ENCODE measurements around the gene TTYH3. TPM values are rescaled to one million over a fixed set of nuclear protein-coding genes. Genes with fewer than 3 reads are reported as not detected.
A peak's percentile ranks its signal among the peaks of the same experiment; 100 is the strongest.

TTYH3 gene
- total RNA-seq, 1 donor from 2014 or later, result 15.8 TPM

DNA sequence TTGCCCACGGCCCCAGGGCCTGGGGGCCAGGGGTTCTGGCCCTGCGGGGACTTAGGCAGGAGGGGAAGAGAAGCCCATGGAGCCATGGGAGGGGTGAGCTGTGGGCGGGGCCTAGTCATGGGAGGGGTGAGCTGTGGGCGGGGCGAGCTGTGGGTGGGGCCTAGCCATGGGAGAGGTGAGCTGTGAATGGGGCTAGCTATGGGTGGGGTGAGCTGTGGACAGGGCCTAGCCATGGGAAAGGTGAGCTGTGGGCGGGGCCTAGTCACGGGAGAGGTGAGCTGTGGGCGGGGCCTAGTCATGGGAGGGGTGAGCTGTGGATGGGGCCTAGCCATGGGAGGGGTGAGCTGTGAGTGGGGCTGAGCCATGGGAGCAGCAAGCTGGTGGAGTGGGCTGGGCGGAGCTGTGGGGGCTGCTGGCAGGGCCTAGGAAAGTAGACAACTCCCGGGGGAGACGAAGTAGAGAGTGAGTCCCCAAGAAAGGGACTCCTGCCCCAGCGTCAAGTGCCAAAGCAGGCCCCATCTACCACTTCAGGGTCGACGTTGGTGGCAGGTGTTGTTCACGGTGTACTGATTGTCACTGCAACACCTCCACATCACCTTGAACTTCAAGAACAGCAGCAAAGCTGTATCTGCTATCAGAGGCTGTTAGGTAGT, 19.2 kb upstream of the TTYH3 start:
- DNase-seq (ENCODE audit: missing footprints) (no peak), ATAC-seq (no peak)
- intact Hi-C loops (cut with DNase I), result no loop called here

DNA sequence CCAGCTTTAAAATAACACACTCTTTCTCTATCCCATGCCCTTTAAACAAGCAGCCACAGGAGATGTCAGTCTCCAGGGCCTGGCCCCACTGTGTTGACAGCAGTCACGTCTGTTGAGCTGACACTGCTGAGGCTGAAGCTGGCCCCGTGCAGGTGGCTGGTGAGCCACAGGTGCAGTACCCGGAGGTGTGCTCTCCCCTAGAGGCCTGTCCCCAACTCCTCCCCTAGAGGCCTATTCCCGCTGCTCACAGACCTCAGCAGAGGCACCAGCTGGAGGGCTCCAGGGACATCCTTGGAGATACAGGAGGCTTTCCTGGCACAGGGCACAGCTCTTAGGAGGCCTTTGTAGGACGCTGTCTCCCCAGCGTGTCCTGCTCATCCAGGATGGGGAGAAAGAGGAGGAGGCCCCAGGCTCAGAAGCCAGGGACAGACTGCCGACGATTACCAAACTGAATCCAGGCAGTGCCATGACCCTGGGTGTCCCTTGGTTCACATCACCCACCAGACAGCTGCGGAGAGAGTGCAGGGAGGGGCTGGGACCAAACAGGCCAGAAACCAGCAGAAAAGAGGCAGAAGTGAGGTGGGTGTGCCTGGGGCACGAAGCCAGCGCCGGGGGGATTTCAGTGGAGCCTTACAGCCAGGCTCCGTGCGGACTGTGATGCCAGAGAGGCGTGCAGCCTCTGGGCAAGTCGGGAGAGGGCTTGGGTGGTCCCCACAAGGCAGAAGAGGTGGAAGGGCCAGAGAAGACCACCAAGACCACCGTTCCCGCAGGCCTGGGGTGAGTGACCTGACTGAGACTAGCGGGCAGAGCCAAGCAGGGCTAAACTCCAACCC, 18.5 kb upstream of the TTYH3 start:
- intact Hi-C loops (cut with DNase I), result no loop called here
- ATAC-seq, result peak; percentile 7

DNA sequence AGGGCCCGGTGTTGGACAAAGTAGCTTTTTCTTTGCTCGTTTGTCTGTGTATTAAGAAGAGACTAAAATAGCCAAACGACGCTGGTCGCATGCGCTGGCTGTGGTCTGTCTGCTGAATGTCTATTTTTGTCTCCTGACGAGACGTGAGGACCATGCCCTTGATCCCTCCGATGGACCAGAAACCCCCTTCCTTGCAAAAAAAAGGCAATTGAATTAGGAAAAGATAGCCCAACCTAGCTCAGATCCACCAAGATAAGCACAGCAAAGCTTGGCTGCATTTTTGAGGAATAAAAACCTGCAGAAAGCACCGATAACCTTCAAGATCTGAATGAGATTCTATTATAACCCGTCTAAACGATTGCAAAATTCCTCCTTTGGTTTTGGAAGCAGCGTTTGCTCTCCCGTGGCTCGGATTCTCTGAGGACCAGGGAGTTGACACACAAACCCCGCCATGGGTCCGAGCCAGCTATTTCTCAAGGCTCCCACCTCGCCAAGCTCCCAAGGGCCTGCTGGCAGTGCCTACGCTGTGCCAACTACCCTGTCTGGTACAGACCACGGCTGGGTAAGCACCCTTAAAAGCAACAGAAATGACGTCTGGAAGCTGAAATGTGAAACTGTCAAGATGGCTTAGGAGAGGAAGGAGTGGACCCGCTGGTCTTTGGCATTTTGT, 17.7 kb upstream of the TTYH3 start:
- DNase-seq (ENCODE audit: missing footprints) (no peak), ATAC-seq (peak; percentile 56)
- intact Hi-C loops (cut with DNase I), result no loop called here

More for the DNA sequence above, 18.5 kb upstream of the TTYH3 start:
- no peak for DNase-seq (ENCODE audit: missing footprints)

DNA sequence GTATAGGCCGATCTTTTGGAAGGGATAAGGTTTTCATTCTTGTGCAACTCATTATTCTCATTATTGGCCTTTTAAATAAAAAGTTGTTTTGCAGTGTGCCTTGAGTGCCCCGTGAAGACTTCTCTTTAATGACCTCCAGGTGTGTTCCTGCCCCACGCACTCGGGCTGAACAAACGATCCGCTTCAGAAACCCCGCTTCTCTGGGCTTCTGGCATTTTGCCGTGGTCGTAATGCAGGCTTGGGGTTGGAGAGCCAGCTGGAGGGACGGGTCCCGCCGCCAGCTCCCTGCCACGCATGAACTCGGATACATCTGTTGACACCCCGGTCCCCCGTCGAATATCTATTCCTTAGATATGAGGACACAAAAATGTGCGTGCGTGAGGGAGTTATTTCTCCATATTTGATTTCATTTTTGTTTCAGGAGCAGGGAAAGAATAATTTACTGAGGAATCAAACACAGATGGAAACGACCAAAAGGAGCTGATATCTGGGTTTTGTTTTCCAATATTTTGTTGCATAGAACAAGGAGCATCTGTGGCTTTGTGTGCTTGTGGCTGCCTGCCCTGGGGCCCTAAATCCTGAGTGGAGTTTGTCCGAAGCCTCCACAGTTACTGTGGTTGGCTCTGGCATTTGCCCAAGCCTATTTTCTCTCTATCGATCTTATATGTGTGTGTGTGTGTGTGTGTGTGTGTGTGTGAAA, 17.0 kb upstream of the TTYH3 start:
- no peak for DNase-seq (ENCODE audit: missing footprints)
- ATAC-seq, result no peak
- intact Hi-C loops (cut with DNase I), result no loop called here

DNA sequence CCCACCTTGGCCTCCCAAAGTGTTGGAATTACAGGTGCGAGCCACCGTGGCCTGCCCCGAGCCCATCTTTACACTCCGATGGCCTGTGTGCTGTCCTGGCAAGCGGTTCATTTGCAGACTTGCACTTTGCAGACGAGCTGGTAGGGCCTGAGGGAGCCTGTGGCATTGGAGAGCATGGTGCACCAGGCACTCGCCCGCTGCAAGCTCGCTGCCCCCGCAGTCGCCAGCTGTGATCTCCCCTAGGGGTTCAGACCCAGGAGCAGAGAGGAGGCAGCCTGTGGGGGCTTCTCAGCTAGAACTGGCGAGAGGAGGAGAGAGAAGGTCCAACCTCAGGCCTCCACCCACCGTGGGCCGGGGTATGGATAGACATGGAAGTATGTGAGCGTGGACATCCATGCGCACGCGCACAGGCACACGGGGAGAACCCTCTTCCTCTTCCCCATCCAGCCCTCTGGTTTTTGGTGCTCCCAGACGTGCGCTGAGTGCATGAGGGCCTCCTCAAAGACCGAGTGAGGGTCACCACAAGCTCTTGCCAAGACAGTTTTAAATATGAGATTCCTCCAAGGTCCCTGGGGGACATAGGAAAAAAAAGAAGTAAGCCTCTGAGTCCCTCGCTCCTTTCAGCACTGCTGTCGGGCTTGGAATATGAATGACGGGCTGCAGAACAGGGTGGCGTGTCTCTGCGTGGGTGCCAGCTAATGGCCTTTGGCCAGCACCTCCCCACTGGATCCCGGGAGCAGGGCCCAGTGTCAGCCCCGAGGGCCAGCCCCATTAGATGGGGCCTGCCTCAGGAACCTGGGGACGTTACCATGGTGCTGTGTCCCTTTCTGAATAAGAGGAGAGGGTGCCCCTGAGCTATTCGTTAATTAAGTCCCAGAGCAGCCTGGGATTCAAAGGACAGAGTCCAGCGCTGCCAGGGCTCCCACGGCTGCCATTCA, 15.1 kb upstream of the TTYH3 start:
- peak; percentile 37 for ATAC-seq

DNA sequence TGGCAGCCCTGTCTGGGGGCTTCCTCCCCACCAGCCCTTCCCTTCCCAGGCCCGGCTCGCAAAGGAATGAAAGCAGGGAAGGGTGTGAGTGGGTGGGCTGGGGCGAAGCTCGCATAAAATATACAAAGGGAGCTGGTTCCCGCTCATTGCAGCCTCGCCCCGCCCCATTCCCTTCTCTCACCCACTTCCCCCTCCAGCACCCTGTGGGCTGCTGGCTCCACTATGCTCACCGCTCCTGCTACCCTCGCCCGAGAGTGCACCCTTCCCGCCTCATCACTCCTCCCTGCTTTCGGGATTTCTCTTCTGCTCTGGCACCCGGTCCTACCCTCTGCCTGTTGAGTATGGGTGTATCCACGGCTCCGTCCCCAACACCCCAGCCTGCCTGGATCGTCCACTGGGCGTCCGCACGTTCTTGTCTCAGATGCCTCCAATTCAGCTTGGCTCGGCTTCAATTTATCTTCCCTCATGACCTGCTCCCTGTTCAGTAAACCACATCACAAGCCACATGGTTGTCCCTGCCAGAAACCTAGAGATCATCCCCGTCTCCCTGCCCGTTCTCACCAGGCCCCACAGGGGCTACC, 14.4 kb upstream of the TTYH3 start:
- no peak for DNase-seq (ENCODE audit: missing footprints)
- intact Hi-C loops (cut with DNase I), result no loop called here
- ATAC-seq, result peak; percentile 18

More for the DNA sequence above, 15.1 kb upstream of the TTYH3 start:
- no peak for DNase-seq (ENCODE audit: missing footprints)
- intact Hi-C loops (cut with DNase I), result no loop called here

DNA sequence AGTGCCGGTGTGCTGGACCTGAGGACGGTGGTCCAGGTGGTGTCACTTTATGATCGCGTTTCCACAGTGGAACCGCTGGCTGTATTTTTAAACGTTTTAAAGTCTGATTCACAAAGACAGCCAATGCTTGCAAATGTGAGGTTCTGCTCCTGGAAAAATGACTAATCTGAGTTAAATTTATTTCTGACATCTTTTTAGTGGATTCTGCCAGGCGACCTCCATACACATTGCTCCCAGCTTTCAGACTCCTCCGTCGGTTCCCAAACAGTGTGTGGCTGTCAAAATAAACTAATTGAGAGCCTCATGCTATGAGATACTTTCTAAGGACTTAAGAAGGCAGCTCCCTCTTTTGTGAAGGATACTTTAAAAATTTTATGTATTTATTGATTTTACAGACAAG, 12.7 kb upstream of the TTYH3 start:
- DNase-seq (ENCODE audit: missing footprints) (no peak), ATAC-seq (no peak)
- intact Hi-C loops (cut with DNase I), result no loop called here

DNA sequence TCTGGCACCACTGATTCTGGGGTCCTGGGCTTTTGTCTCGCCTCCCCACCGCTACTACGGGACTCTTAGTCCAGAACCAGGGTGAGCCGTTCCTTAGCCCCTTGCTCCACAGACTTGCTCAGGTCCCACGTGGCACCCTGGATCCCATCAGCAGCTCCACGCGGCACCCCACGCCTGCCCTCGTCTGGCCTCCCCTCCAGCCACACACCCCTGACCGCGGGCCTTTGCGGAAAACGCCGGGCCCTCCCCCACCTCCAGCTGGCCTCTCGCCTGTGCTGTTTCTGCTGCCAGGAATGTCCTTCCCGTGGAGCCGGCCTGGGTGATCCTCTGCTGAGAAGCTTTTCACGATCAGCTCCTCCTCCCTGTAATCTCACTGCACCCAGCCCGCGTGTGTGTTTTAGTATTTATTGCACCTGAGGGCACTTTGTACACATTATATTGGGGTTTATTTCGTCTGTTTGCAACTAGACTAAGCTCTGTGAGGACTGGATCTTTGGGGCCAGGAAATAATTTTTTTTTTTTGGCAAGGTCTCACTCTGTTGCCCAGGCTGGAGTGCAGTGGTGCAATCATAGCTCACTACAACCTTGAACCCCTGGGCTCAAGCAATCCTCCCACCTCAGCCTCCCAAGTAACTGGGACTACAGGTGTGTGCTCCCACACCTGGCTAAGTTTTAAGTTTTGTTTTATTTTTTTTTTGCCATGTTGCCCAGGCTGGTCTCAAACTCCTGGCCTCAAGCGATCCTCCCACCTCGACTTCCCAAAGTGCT, 10.5 kb upstream of the TTYH3 start:
- intact Hi-C loops (cut with DNase I), result no loop called here
- ATAC-seq (peak; percentile 66), DNase-seq (ENCODE audit: missing footprints) (peak; percentile 77)

DNA sequence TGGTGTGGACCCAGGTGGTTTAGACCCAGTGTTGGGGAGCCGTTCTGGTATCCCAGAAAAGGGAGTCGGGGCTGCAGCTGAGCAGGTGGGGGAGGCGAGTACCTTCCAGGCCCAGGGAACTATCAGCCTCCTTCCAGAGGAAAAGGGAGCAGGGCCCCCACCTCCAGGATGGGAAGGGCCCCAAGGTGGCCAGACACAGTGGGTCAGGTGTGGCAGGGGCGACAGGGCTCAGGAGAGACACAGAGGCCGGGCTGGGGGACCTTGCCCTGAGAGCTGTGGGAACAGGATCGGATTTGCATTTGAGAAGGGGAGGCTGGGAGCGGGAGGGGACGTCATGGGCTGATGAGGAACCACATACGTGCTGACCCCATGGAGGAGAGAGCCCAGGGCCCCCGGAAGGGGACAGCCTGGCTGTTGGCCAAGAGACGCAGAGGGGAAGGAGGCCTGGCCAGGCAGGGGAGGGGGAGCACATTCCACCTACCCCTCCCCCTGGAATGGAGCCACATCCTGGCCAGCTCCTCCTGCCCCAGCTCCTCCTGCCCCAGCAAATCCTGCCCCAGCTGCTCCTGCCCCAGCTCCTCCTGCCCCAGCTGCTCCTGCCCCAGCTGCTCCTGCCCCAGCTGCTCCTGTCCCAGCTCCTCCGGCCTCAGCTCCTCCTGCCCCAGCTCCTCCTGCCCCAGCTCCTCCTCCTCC, 9.7 kb upstream of the TTYH3 start:
- intact Hi-C loops (cut with DNase I), result no loop called here
- no peak for ATAC-seq
- peak; percentile 69 for DNase-seq (ENCODE audit: missing footprints)

DNA sequence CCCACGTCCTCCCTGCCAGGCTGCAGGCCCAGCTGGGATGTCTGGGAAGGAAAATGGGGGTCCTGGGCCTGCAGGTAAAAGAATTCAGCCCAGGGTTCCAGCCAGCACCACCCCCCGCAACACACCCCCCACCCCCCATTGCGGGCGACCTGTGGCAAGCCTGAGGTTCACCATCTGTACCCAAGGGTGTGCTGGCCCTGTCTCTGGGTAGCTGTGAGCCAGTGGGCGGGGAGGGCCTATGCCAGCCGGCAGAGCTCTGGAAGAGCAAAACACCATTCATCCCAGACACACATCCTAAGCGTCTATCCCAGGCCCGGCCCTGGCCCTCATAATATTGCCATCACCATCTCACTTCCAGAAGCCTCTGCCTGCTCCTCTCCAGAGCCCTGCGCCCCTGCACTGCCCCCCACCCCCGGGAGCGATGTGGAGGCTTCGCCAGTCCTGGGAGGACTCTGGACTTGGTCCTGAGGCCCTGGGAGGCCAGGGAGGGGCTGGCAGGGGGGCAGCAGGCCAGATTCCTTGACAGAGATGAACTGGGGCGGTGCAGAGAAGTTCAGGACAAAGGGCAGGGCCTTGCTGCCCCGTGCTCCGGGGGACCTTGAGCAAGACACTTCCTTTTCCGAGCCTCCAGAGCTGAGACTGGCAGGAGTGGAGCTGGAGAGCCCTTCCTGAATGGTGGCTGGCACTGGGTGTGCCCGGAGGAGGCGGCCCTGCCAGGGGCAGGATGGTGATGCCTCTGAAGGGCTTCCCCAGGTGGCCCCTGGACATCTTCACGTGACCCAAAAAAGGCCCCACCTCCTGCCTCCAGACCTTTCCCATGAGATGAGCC, 8.7 kb upstream of the TTYH3 start:
- DNase-seq (ENCODE audit: missing footprints) (peak; percentile 76), ATAC-seq (peak; percentile 27)
- intact Hi-C loops (cut with DNase I), result no loop called here

DNA sequence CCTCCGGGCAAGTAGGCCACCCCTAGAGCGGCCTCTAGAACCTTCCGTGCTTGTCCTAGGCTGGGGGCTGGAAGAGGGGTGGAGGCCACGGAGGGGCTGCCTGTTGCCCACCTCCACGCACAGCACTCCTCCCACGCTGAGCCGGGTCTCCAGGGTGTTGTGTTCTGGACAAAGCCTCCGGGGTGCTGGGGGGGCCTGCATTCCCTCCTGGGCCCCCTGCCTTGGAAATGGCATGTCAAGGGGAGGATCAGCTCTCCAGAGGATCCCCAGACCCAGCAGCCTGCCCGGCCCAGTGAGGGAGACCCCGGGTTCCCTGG, 8.1 kb upstream of the TTYH3 start:
- DNase-seq (ENCODE audit: missing footprints) (no peak), ATAC-seq (no peak)
- intact Hi-C loops (cut with DNase I), result no loop called here

DNA sequence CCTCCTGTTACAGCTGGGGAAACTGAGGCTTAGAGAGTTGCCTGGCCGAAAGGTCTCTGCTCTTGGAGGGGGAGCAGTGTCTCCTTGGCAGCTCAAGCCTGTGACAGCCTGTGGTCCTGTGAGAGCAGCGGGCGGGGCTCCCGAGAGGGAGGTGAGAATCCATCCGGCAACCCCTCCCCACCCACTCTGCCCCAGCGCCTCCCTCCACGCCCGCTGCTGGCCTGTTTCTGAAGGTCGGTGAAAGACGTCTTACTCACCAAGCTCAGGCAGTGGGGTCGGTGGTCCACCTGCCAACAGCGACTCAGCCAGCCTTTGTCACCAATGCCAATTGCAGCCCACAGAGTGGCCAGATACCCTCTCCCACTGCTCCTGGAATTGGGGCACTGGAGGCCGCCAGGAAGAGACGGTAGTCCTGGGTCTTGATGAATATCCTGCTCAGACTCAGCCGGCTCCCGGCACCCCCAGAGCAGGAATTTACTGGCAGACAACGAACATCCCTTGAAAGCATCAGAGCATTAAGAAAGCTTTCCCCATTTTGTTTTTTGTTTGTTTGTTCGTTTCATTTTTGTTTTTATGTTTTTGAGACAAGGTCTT, 7.4 kb upstream of the TTYH3 start:
- intact Hi-C loops (cut with DNase I), result no loop called here
- DNase-seq (ENCODE audit: missing footprints) (no peak), ATAC-seq (no peak)

DNA sequence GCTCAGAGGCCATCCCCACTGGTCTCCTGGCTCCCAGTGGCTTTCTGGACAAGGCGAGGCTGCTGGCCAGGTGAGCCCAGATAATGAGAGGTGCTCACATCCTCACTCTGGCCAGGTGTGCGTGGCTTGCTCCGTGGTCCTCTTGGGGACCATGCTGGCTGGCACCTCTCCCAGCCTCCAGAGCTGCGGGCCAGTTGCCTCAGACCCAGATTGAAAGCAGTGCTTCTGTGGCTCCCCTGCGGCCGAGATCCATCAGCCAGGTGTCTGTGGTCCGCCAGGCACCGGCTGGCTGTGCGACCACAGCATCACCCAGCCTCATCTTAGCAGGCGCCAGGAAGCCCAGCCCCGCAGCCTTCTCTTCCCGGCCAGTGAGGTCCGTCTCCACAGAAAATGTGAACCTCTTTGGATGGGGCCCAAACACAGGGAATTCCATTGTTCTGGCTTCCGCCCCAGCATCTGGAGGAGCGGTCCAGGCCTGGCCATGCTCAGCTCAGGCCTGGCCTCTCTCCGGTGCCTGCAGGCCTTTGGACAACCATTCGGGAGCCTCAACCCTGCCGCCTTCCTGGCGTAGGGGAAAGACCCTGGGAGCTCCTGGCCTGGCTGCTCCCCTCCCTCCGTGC, 5.2 kb upstream of the TTYH3 start:
- intact Hi-C loops (cut with DNase I), result loop anchor here (2.0 kb wide), 1 partner anchor 20 kb away; no protein-coding TSS in a partner anchor
- ATAC-seq (peak; percentile 11), DNase-seq (ENCODE audit: missing footprints) (no peak)

DNA sequence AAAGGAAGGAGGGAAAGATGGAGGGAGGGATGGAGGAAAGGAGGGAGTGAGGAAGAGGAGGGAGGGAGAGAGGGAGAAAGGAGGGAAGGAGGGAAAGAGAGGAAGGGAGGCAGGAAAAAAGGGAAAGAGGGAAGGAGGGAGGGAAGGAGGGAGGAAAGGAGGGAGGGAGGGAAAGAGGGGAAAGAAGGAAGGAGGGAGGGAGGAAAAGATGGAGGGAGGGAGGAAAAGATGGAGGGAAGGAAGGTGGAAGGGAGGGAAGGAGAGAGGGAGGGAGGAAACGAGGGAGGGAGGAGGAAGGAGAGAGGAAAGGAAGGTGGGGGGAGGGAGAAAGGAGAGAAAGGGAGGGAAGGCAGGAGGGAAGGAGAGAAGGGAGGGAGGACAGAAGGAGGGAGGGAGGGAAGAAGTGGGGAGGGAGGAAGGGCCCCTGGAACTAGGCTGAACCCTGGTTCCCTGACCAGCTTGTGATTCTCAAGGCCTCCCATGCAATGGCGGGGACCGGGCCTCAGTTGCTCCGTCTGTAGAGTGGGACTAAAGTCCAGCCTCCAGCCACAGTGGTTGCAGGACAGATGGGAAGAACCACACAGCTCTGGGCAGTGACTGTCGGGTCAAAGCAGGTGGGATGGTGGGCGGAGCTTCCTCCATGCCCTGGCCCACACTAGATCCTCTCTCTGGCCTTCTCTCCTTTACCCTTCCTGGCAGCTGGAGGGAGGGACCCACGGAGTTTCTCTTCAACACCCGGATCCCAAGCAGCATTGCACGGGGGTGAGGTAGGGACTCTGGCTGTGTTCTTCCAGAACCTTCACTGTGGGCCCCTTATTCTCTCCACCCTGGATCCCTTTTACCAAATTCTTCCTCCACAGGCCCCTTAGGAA, 4.3 kb upstream of the TTYH3 start:
- ATAC-seq, result no peak
- no peak for DNase-seq (ENCODE audit: missing footprints)

More for the DNA sequence above, 4.3 kb upstream of the TTYH3 start:
- intact Hi-C loops (cut with DNase I), result loop anchor here (2.0 kb wide), 1 partner anchor 21 kb away; no protein-coding TSS in a partner anchor

All from Right ventricle myocardium inferior (tissue), 1 donor.